HG02798 (cell line): ENCODE data around the gene P3H3.

Experiments
- ATAC-seq: cut with Tn5 transposase; IDR thresholded peaks from one replicate; pipeline ENCODE4 v1.9.1; 2021; ENCODE audit warnings: mild to moderate bottlenecking; ENCODE audit not compliant: unreplicated experiment, poor library complexity

The P3H3 gene

GRCh38 chr12:6825398-6826124 is 2.6 kb upstream of the P3H3 start:
- peak; percentile 49 for ATAC-seq

- ATAC-seq: no peak
Observed at GRCh38 chr12:6826125-6826733, 2.0 kb upstream of the P3H3 start.

GRCh38 chr12:6826734-6827436 is 1.3 kb upstream of the P3H3 start:
- ATAC-seq: no peak

GRCh38 chr12:6827437-6827911 is 733 bp upstream of the P3H3 start:
- ATAC-seq: no peak

- no peak for ATAC-seq
Observed at GRCh38 chr12:6828781-6829535, 751 bp downstream of the P3H3 start.

GRCh38 chr12:6829536-6830220 is 1.5 kb downstream of the P3H3 start:
- ATAC-seq: no peak

- ATAC-seq: no peak
Observed at GRCh38 chr12:6830286-6830890, 2.2 kb downstream of the P3H3 start.

GRCh38 chr12:6830999-6831398 is 2.8 kb downstream of the P3H3 start:
- ATAC-seq: no peak

- no peak for ATAC-seq
Observed at GRCh38 chr12:6831450-6831995, 3.3 kb downstream of the P3H3 start.

- ATAC-seq: no peak
Observed at GRCh38 chr12:6832125-6832524, 3.9 kb downstream of the P3H3 start.

- ATAC-seq: no peak
Observed at GRCh38 chr12:6833189-6833890, 5.1 kb downstream of the P3H3 start.

GRCh38 chr12:6834254-6834653 is 6.0 kb downstream of the P3H3 start:
- ATAC-seq: no peak

- no peak for ATAC-seq
Observed at GRCh38 chr12:6834873-6835272, 6.7 kb downstream of the P3H3 start.

GRCh38 chr12:6836851-6837250 is 8.6 kb downstream of the P3H3 start:
- ATAC-seq: no peak

GRCh38 chr12:6837370-6838060 is 9.3 kb downstream of the P3H3 start:
- ATAC-seq: no peak

GRCh38 chr12:6838854-6839253 is 10.6 kb downstream of the P3H3 start:
- ATAC-seq: no peak

GRCh38 chr12:6839482-6840201 is 11.4 kb downstream of the P3H3 start:
- peak; percentile 88 for ATAC-seq

- ATAC-seq: no peak
Observed at GRCh38 chr12:6840330-6840729, 12.1 kb downstream of the P3H3 start.
